Ramos (cell line): Measurements from ENCODE around the gene PRKCH.

Source experiments
- in situ Hi-C: fragments of 300-500 bp; cut with MboI; formaldehyde crosslinking; loops from one replicate; pipeline ENCODE4 v1.14.3; 2022; ENCODE audit warnings: low sequenced_read_pairs; ENCODE audit not compliant: unreplicated experiment

The PRKCH gene

DNA sequence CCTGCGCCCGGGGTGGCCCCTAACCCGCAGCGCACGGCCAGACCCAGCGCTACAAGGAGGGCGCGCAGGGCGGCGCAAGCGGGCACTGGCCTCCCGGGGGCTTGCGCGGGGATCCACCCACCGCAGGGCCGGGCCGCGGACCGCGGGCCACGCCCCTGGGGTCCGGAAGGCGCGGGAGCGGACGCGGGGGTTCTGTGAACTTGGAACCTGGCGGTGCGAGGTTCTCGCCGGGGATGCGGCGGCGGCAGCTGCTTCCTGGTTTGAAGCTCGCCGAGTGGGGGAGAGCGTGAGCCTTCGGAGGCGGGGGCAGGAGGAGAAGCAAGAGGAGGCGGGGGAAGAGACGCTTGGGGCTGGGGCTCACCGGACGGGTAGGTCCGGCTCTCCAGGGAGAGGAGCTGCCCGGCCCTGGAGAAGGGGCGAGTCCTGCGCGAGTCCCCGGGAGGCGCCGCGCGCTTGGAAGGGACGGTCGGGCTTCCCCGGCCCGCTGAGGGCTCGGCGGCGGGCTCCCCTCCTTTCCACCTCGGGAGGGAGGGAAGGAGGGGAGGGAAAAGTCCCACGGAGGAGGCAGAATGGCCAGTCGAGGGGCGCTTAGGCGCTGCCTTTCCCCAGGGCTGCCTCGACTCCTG, at the start of gene PRKCH:
Gene PRKCH, plus strand, starts transcription at position 195 of the 626 bp plus-strand sequence. CDS start 523 bp downstream, outside the sequence.
- in situ Hi-C loops = no loop called here

DNA sequence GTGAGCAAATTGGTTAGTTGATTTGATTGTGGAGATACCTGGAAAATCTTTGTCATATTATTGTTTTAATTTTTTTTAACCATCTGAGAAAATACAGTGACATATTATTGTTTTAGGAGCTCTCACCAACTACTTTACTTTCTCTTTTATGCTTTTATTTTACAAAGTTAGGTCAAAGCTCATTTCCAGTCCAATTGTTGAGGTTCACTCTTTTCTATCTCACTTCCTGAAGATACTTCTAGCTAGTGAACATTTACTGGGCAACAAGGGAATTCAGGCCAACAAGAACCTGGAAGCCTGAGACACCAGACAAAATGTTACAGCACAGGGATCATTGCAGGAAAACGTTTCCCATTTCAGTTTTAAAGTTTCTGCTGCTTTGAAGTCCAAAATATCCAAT, 44.1 kb upstream of the PRKCH start:
- in situ Hi-C loops = no loop called here

DNA sequence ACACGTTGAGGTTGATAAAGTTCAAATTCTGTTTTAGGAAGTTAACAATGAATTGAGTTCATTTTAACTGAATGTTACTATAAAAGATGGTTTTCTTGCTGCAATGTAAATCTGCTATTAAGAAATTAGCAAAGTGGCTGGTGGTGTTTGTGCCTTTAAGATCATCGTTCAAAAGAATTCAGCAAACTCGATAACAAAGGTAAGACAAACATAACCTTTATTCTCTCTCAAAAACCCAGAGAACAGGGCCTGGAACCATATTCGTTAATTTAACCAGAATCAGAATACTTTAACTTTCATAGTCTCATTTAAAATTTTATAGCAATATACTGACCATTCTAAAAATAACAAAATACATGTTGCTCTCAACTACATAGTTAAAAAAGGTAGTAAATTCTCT, 43.6 kb upstream of the PRKCH start:
- in situ Hi-C loops = no loop called here

DNA sequence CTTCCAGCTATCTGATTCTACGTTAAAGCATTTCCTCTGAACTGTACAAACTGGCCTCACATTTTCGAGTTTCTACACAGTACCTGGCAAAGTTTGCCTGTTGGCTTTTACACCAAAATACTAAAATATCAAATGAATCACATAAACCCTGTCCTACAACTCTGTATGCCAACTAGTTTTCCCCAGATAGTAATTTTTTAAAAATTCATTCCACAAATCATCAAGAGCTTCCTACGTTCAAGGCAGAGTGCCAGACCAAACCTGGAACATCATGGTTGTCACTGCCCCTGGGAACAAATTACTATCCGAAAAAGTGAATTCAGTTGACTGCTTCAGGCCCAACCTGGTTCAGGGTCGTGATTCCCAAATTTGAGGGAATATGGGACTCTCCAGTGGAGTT, 42.3 kb upstream of the PRKCH start:
- in situ Hi-C loops = no loop called here

DNA sequence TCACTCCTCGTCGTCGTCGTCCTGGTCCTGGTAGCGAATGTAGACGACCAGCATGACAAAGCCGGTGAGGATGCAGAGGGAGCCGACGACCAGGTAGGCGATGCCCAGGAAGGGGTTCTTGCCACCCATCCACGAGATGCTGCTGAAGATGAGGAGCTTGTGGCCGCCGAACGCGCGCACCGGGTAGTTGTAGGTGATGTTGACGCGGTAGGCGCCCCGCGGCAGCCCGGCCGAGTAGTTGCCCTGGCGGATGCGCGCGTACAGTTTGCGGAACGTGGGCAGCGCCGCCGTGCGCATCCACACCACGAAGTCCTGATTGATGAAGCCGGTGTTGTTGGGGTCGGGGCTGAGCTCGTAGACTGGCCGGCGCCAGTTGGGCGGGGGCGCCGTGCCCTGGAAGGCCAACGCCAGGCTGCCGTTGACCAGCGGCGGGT, 41.3 kb upstream of the PRKCH start:
- in situ Hi-C loops = no loop called here

DNA sequence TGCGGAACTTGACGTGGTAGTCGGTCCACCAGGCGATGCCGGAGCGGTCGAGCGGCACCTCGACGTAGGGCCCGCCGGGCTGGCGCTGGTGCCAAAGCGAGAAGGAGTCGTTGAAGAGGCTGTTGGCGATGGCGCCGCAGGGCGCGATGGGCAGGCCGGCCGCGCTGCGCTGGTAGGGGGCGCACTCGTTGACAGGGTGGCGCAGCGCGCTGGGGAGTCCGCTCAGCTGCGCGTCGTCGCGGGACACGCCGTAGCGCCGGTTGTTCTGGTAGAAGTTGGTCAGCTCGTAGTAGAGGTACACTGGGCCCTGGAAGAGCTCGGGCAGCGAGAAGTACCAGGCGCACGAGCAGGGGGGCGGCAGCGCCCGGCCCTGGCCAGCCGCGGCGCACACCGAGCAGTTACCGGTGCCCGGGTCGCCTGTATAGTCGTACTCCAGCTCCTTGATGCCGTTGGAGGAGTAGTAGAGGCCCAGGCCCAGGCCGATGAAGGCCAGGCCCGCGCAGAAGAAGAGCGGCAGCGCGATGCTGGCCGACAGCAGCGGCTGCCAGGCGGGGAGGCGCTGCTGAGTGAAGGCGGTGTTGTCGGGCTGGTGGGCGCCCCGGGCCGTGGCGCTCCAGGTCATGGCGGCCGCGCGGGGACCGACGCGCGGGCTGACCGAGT, 40.7 kb upstream of the PRKCH start:
- in situ Hi-C loops = no loop called here

DNA sequence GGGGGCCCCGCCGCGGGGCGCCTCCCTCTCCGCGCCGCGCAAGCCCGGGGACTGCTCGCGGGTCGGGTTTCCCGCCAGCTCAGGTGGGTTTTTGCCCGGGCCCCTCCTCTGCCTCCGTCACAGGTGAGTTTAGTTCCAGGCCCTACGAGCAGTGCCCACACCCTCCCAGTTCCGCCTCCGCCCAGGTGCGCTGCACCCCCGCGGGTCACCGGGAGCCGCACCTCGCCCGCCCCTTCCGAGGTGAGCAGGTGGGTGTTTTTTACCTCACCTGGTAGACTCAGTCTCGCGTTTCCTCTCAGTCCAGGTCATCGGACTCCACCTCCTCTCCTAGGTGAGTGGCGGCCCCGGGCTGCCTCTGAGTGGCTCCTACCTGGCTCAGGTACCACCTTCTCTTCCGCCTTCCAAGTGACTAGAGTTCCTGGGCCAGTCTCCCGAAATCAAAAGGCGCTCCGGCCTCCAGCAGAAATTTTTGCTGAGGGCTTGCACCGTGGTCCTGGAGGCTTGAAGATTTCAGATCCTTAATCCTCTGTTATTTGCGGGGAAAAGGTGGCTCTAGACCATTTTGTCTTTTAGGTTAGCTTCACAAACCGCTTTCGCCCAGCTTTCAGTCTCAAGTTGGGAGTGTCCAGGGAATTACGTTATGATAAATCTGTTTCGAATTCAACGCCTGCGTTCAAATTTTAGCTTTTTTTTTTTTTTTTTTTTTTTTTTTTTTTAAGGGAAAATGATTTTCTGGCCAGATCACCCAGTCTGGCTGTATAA, 40.0 kb upstream of the PRKCH start, which contains the start of gene TMEM30B:
Gene TMEM30B, minus strand, starts transcription at position 153 of the 762 bp plus-strand sequence. CDS start 191 bp downstream, outside the sequence.
- in situ Hi-C loops = no loop called here

DNA sequence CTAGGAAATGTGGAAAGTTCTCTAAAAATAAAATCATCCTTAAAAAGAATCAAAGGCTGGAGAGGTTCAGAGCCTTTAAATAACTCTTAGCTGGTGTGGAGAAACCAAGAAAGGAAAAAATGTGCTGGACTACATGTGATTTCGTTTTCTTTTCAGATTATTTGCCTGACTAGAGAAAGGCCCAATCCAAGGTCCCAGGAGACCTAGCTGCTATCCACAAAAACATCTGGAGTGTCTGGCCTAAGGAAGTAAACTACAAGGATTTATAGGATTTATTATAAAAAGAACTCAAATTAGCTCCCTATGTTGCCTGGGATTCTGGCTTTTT, 39.5 kb upstream of the PRKCH start:
- in situ Hi-C loops = no loop called here

DNA sequence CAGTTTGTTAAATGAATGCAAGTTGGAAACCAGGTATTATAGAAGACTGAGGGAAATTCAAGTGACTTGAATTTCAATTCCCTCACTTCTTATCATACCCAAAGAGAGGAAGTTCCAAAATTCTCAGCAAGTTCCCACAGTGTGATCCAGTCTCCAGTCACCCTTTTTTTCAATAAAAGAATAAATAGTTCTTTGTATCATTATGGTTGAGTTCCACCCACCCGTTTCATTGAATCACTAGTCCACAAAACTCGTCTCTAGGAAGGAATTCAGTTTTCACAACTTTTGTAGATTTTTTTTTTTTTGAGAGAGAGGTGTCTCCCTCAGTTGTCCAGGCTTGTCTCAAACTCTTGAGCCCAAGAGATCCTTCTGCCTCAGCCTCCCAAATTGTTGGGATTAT, 38.6 kb upstream of the PRKCH start:
- in situ Hi-C loops = no loop called here

DNA sequence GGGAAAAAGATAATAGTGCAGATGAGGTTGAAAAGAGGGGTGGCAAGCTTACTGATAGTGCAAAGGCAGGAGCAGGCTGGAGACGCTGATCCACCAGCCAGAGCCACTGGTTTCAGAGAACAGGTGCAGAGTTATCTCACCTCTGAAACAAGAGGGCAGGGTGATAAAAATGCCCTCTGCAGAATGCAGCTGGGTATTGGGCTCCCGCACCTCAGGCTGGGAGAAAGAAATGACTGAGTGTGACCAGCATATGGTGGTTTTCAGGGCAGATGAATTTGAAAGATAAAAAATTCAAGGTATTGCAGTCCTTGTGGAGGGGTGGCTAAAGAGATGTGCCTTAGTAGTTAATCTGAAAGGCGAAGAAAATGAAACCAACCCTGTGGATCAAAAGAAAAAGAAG, 37.4 kb upstream of the PRKCH start:
- in situ Hi-C loops = no loop called here

DNA sequence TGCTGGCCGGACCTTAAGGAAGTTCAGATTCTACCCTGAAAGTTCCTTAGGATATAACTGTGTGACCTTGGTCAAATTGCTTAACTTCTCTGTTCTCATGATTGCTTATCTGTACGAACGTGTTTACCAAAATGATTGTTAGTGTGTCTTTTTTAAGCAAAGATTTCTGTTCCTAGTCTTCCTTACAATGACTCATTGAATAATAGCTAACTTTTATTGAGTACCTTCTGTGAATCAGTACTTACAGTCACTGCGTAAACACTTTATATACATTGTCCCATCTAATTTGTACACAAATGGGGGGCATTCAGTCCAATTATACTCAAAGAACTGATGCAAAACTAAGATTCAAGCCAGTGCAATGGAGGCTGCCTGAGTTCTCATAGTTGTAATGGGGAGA, 36.0 kb upstream of the PRKCH start:
- in situ Hi-C loops = no loop called here

DNA sequence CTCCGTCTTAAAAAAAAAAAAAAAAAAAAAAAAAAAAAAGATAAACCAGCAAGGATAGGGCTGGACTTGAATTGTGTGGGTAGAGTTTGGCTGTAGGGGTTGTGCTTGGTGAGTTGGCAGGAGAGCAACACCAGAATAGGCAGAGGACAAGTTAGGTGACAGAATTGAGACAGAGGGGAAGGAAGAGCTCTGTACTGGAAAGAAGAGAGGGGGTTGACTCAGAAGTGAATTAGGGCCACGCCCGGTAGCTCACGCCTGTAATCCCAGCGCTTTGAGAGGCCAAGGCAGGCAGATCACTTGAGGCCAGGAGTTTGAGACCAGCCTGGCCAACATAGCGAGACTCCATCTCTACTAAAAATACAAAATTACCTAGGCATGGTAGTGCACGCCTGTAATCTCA, 34.2 kb upstream of the PRKCH start:
- in situ Hi-C loops = no loop called here

DNA sequence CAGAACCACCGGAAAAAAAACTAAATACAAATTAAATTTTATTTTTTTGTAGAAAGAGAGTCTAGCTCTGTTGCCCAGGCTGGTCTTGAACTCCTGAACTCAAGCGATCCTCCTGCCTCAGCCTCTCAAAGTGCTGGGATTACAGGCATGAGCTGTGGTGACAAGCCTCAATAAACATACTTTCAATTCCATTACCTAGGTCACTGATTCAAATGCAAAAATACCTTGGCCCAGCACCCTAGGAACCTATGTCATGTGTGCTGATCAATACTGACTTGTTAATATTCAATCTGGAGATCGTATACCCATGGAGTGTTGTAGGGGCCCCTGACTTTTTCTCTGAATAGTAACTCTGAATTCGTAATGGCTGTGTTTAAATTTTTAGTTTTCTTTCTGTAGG, 33.2 kb upstream of the PRKCH start:
- in situ Hi-C loops = no loop called here

DNA sequence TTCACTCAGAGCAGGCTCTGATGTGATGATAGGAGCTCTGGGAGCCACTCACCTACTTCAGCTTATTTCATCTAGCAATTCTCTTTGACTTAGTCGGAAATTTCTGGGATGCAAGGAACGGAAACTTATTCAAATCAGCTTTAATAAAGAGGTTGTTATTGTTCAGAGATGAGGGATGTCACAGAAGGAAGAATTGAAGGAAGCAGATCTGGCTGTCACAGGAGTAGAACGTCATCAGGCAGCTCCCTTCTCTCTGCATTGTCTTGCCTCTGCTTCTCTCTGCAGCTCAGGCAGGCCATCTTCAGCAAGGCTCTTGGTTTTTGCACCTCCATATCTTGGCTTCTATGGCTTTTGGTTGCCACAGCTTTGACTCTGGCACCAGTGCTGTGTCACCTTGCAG, 32.7 kb upstream of the PRKCH start:
- in situ Hi-C loops = no loop called here

DNA sequence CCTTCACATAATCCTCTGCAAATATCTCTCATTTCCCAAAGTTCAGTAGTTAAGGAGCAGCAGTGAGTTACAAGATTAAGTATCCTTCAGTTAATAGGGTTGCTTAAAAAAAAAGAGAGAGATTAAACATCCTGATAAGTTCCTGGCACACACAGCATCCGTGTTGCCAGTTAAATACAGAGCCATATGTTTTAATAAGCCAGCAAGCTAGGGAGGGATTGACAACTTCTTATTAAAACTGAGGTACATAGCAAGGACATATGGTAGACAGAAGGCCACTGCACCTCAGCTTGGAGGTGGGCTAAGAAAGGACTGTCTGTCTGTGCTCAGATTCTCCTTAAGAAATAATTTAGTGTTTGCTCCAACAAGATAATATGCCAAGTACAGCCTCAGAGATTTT, 30.7 kb upstream of the PRKCH start:
- in situ Hi-C loops = no loop called here

DNA sequence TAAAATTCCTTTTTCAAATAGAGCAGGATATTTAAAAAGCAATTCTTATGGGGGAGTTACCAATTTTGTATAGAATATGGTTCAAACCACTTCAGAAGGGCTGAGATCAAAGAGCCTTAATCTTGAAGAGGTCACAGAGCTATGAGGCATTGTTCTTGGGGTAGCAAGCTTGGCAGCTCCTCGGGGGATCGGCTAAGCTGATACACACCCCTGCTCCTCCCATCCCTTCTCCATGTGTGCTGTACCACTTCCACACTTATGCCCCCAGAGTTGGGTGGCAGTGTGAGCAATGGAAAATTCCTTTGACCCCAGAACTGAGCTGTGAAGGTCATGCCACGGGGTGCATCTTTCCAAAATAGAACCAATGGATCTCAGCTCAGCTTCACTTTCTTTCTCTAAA, 25.2 kb upstream of the PRKCH start:
- in situ Hi-C loops = no loop called here

DNA sequence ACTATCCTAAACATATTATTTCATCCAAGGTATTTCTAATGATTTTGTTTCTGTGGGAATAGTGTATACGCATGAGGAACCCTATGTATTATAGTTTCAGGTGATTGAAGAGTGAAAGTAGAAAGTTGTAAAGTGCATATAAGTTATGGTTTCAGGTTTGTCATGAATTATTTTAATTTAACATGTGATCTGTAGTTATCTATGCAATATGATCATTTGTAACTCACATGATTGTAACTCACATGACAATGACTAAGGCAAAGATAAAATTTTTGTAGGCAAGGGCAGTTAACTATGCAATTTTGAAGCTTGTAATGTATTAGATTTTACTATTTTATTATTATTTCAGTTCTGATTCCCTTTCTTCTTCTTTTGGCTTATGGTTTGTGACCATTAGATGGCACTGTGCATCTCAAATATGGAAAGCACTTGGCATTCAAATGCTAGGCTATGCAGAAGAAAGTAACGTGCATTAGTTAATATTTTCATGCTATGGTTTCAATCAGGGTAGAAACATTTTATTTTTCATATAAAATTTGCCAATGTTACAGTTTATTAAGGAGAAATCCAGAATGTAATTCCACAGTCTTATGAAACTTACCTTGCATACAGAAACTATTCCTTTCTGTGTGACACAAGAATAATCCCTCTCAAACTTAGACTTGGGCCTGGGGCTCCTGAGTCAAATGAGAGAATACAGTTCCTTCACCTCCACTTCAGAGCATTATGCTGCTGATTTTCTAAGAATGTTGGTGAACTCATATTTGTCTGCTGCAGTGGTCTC, 24.5 kb upstream of the PRKCH start:
- in situ Hi-C loops = no loop called here

DNA sequence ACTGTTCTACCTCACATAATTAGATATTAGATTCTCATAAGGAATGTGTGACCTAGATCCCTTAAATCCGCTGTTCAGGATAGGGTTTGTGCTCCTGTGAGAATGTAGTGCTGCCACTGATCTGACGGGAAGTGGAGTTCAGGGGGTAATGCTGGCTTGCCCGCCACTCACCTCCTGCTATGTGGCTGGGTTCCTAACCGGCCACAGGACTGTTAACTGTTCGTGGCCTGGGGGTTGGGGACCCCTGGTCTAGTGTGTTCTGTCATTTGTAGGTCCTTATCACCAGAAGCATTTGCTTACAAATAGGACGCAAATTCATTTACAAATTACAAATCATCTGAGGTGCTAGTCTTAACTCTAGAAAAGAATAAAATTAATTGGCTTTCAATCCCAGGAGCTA, 23.8 kb upstream of the PRKCH start:
- in situ Hi-C loops = no loop called here

DNA sequence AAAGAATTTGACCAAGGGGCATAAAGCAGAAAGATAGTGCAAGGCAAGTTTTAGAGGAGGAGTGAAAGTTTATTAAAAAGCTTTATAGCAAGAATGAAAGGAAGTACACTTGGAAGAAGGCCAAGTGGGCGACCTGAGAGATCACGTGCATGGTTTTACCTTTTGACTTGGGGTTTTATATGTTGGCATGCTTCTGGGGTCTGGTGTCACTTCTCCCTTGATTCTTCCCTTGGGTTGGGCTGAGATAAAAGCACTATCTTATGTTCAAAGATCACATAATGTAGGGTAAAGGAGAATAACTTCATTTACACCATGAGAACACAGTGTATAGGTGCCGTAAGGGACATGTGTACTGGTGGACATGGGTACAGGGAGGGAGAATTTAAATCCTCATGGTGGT, 22.6 kb upstream of the PRKCH start:
- in situ Hi-C loops = no loop called here

DNA sequence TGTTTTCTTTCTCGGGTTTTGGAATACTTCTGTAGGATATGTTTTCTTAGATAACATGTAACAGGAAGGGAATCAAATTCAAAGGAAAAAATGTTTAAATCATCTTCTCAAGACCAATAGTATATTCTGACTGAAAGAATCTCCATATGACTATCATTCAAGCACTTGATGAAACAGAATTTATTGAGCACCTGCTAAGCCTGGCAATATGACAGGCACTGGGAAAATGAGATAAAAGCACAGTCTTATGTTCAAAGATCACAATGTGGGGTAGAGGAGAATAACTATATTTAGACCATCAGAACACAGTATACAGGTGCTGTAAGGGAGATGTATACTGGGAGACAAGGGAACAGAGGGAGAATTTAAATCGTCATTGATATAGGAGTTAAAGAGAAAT, 21.2 kb upstream of the PRKCH start:
- in situ Hi-C loops = no loop called here

DNA sequence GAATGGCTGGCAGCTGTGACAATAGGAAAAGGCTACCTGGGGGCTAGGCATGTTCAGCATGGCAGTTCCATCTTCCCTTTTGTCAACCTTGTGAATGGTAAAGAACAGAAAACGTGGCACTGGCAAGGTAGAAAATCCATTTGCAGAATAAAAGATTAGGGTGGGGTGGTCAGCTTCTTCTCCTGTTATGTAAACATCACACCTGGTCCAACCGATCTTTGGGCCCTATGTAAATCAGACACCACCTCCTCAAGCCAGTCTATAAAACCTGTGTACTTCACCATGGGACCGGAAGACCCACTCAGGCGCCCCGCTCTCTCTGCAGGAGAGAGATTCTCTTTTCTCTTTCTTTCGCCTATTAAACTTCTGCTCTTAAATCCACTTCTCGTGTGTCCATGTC, 20.6 kb upstream of the PRKCH start:
- in situ Hi-C loops = no loop called here
